ENCODE results near the gene CARD11.
A peak's percentile ranks its signal among the peaks of the same experiment; 100 is the strongest.

Gene CARD11

DNA sequence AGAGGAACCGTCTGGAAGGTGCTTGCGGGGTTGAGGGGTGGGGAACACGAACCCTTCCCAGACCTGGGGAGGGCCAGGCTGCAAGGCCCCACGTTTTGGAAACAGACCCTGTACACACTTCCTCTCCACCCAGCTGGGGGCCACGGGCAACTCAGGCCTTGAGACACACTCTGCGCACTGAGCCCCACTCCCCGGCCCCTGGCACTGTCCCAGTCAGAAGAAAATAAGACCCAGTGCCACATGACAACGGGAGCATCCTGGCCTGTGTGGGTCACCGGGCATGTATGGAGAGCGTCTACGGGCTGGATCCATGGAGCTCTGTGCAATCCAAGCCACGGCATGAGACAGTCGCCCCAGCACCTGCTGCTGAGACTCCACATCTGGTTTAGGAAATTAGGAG is 63.7 kb downstream of the CARD11 start:
- DNase-seq = no peak

DNA sequence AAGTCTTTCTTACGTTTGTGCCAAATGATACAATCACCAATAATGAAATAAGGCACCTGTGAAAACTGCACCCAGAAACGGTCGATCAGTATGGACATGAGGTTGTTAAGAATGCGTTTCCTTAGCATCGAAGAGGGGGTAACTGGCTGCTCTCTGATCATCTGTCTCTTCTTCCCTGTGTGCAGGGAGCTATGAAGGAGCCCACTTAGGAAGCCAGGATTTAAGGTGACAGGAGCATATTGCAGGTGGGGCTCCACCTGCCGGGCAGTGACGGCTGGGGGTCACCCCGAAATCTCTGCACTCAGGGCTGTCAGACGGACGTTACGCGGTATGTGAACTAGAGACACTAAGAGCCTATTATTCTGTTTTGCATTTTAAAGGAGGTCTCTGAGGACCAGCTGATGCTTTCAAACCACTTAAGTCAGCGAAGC is 64.5 kb downstream of the CARD11 start:
- DNase-seq = no peak

DNA sequence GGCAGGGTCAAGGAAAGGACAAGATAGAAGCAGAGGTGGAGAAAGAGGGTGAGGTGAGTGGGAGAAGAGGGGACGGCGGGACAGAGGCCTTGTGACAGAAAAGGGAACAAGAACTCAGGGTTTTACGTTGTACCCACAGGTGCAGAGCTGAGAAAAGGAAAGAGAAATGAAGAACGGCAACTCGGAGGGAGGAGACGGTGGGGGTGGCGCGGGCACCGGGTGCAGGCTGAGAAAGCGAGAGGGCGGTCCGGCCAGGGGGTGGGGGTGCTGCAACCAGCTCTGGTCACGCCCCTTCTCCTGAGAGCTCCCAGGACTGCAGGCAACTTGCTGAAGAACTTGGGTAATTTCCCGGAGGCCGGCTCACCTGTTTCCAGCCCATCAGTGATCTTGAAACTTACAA is 65.3 kb downstream of the CARD11 start:
- DNase-seq = no peak

DNA sequence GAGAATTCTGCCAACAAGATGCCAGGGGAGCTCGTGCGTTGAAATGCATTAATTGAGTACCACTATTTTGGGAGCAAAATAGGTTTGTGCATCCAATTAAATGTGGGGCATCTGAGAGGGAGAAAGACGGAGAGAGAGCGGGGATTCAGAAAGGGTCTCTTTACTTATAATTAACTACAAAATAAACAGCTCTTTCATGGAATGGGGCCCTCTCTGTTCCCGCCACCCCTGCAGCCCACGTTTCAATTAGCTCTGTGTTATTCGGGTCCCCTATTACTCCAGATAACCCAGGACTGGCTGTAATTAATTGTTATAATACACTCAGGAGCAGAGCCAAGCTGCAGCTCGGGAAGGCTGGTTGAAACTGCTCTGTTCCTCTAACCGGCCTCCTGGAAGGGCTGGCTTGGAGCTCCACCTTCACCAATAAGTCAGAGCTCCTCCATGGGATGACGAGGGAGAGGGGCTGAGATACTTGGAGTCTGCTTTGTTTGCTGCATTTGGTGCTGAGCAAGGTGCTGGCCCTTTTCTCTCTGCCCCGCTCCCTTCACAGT is 67.8 kb downstream of the CARD11 start:
- no peak for DNase-seq

DNA sequence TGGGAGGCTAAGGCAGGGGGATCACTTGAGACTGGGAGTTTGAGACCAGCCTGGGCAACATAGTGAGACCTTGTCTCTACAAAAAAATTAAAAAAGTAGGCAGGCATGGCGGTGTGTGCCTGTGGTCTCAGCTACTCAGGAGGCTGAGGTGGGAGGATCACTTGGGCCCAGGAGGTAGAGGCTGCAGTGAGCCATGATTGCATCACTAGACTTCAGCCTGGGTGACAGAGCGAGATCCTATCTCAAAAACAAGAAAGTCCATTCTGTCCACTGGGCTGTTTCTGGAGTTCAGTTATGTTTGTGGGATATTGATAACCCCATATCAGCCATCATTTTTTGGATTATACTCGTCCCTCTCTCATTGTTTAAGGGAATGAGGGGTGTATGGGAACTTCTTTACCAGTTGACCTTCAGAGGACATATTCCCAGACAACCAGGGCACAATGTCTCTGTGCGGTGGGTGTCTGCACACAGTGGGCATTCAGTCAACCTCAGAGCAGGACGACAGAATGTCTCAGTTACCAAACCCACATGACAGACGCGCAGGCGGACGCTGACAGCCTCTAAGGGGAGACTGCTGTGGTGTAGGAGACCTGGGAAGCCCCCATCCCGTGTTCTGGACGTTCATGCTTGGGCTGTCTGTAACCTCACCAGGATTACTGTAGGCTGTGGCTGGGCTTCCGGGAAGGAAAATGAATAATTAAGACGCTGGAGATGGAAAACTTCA is 69.4 kb downstream of the CARD11 start:
- DNase-seq = no peak

DNA sequence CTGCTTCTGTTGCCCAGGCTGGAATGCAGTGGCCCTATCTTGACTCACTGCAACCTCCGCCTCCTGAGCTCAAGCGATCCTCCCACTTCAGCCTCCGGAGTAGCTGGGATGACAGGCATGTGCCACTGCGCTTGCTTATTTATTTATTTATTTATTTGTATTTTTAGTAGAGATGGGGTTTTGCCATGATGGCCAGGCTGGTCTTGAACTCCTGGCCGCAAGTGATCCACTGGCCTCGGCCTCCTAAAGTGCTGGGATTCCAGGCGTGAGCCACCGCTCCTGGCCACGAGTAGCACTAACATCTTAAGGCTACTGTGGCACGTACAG is 70.9 kb downstream of the CARD11 start:
- no peak for DNase-seq

DNA sequence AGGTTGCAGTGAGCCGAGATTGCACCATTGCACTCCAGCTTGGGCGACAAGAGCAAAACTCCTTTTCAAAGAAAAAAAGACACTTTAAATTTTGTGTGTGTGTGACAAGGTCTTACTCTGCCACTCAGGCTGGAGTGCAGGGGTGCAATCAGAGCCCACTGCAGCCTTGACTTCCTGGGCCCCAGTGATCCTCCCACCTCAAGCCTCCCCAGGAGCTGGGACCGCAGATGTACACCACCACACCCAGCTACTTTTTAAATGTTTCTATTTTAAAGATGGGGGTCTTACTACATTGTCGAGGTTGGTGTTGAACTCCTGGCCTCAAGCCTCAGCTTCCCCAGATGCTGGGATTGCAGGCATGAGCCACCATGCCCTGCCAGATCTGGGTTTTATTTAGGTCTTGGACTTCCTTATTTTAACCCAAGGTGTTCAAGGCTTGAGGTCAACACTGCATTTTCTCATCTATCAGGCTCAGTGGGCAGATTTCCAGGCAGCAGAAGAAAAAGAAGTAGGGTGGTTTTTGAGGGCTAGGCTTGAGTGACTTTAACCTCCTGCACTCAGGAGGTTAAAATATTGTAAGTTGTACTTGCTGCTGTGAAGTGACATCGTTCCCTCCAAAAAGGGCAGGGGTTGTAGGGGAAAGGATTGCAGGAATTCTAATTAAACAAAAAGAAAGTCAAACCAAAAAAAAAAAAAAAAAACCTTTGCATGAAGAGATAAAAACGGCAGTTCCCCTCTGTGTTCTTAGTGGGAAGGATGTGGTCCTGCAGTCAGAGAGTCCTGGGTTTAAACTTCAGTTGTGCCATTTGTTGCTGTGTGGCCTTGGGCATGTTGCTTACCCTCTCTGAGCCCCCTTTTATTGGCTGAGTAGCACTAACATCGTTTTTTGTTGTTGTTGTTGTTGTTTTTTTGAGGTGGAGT is 71.5 kb downstream of the CARD11 start:
- no peak for DNase-seq

DNA sequence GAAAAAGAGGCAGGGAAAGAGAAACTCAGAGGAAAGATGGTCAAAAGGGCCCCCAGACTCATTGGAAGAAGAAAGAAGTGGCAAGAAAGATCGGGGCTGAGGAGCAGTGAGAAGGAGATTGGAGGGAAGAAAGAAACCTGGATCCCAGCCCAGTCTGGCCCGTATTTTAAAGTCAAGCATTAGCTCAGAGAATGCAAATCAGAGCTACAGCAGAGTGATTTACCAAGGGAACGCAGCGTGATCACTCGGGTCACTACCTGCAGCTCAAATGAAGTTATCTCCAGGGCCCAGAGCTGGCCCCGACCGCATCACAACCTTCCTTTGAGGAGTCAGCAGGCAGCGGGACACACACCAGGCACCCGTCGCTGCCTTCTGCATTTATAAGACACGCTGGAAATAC is 72.8 kb downstream of the CARD11 start:
- DNase-seq = no peak

DNA sequence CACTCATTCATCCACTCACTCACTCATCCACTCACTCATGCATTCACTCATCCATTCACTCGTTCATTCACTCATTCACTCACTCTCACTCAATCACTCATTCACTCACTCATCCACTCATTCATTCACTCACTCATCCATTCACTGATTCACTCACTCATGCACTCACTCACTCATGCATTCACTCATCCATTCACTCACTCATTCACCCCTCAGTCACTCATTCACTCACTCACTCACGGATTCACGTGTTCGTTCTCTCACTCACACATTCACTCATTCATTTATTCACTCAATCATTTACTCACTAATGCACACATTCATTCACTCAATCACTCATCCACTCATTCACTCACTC is 73.4 kb downstream of the CARD11 start:
- DNase-seq = no peak

DNA sequence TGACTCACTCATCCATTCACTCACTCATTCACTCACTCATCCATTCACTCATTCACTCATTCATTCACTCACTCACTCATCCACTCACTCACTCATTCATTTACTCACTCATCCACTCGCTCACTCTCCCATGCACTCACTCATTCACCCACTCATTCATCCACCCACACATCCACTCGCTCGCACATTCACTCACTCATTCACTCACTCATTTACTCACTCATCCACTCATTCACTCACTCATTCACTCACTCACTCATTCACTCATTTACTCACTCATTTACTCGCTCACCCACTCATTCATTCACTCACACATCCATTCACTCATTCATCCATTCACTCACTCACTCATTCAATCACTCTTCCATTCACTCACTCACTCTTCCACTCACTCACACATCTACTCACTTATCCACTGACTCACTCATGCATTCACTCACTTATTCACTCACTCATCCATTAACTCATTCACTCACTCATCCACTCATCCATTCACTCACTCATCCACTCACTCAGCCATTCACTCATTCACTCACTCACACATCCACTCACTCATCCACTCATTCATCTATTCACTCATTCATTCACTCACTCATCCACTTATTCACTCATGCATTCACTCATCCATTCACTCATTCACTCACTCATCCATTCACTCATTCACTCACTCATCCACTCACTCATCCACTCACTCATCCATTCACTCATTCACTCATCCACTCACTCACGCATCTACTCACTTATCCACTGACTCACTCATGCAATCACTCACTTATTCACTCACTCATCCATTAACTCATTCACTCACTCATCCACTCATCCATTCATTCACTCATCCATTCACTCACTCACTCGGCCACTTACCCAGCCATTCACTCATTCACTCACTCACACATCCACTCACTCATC is 74.0 kb downstream of the CARD11 start:
- no peak for DNase-seq

DNA sequence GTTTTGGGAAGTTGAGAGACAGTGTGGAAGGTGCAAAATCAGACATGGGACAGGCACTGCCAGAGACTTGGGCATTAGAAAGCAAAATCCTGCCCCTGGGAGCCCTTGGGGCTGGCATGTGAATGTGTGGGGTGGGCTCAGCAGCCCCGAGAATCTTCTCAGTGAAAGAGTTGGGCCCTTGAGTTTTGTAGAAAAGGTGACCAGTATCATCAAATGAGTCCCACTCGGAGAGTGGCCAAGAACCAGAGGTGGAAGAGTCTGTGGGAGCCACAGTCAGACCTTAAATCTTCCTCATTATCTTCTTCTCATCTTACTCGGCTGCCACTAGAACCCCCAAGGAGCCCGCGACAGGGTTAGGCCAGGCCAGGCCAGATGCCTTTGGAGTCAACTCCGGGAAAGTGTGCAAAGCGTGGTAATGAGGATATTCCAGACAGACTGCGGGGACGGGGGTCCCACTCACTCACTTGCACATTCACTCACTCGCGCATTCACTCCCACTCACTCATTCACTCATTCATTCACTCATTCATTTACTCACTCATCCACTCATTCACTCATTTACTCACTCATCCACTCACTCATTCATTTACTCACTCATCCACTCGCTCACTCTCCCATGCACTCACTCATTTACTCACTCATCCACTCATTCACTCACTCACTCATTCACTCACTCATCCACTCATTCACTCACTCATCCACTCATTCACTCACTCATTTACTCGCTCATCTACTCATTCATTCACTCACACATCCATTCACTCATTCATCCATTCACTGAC is 74.9 kb downstream of the CARD11 start:
- no peak for DNase-seq

DNA sequence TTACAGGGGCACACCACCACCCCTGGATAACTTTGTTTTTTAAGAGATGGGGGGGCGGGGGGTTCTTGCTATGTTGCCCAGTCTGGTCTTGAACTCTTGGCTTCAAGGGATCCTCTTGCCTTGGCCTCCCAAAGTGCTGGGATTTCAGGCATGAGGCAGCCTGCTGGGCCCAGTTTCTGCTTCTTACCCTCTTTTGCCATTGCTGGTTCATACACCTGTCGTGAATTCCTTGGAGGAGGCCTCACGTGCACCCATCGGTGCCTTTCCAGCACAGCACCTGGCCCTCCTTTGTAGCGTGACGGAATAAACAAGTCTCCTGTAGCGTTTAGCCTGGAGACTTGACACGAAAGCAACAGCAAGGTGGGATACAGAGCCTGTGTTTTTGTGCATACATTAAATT is 75.5 kb downstream of the CARD11 start:
- peak; percentile 40 for DNase-seq

DNA sequence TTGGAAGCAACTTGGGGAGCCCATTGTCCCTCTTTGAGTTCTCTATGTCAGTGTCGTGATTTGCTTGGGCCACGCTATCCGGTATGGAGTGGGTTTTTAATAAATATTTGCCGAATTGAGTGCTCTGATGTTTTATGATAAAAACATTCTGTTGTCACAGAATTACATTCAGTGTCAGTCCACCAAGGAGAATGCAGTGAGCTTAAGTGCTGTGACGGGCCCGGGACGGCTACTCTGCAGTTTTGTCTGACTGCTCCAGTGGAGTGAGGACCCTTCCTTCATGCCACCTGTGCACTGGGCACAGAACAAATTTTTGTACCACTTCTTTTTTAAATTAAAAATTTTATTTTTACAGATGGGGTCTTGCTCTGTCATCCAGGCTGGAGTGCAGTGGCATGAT is 76.0 kb downstream of the CARD11 start:
- DNase-seq = no peak

DNA sequence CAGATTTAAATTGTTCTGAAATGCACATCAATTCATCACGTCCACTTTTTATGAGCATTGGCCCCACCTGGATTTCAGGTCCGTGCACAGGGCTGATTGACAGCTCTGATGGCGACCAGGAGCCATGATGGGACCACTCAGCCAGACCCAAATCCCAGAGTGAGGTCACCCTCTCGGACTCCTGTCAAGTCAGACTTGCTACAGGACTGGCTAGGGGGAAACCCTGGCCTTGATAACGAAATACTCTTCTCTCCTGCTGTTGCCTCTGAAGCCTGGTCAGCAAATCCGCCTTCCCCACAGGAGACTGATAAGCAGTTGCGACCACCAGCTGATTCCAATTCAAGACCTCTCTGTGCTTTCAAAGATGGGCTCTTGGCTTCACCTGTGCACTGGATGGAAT is 76.4 kb downstream of the CARD11 start:
- DNase-seq = no peak

DNA sequence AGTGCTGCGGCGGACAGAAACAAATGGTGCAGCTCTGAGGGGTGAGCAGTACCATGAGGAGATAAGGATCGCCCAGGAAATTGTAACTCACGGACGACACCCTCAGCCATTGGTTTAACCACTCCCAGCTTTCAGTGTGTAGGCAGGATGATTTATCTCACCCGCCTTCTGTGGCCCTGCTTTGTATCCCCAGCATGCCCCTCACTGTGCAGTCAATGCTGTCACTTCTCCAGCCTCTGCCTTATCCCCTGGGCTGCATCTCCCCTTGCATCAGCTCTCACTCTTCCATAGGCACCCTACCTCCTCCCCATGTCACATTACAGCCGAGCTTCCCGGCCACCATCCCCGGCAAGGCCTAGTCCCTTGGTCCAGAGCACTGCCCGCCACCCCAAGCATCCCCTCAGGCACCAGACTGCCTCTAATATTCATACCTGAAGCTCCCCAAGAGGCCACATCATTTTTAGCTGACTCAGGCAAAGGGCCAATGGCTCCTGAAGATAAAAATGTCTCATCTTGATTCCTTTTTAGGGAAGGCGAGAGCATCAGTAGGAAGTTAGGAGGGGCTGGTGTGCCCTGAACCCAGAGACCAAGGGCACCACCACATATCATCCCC is 77.1 kb downstream of the CARD11 start:
- DNase-seq = no peak

DNA sequence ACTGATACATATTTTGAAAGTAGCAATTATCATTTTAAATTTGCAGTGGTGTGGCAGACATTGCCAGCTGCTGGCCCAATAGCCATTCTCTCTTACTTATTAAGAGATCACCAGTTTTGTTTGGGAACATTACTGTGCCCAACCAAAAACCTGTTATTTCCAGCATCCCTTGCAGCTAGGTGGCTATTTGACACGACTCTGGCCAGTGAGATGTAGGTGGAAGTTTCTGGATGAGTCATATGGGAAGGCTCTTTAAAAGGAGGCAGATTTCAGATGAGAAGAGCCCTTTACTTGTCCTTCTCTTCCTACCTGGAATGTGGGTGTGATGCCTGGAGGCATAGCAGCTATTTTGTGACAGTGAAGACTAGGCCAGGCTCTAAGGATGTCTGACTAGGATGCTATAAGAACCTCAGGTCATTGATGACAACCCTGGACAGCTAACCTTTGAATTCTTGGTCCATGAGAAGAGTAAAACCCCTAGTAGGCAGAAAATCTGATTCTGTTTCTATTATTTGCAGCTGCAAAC is 77.9 kb downstream of the CARD11 start:
- DNase-seq = no peak

DNA sequence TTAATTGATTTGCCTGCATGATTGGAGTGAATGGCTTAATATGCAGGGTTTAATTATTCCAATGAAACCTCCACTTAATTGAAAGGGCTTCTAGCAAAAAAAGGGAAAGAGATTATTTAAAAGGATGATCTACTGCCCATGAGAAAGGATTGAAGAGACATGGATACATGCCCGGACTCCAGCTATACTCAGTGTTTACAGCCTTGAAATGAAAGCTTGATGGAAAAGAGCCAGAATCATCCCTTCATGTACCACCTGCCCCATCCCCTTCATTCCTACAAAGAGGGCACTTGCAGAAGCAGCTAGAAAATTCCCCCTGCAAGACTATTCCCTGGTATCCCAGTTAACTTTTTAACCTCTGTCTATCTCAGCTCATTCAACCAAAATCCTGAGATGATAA is 78.4 kb downstream of the CARD11 start:
- no peak for DNase-seq

DNA sequence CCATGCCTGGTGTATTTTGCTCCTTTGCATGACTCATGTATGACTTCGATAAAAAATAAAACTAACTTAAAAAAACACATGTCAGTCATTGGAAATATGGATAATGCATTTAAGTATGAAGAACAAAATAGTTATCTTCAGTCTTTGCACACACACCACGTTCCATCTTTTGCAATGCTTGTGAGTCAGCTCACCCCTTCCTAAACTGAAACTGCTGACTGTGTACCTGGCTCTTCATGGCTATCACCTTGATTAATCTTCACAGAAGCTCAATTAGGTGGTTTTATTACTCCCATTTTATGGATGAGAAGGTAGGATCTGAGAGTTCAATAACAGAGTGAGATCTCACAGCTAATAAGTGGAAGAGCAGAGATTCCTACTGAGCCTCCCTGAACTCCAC is 79.5 kb downstream of the CARD11 start:
- no peak for DNase-seq

DNA sequence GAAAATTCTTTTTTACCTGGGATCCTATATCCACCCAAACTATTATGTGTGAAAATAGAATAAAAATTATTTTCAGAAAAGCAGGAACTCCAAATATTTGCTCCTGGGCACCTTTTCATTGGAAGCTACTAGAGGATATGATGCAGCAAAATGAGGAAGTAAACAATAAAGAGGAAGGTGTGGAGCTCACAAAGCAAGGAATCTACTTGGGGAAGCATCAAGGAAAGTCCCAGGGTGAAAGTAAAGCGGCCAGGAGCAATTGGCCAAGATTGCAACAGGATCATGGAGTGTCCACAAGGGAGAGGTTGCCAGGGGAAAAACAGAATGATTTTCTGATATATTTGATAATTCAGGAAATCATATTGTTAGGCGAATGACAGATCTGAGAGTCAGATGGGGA is 80.8 kb downstream of the CARD11 start:
- DNase-seq = no peak

DNA sequence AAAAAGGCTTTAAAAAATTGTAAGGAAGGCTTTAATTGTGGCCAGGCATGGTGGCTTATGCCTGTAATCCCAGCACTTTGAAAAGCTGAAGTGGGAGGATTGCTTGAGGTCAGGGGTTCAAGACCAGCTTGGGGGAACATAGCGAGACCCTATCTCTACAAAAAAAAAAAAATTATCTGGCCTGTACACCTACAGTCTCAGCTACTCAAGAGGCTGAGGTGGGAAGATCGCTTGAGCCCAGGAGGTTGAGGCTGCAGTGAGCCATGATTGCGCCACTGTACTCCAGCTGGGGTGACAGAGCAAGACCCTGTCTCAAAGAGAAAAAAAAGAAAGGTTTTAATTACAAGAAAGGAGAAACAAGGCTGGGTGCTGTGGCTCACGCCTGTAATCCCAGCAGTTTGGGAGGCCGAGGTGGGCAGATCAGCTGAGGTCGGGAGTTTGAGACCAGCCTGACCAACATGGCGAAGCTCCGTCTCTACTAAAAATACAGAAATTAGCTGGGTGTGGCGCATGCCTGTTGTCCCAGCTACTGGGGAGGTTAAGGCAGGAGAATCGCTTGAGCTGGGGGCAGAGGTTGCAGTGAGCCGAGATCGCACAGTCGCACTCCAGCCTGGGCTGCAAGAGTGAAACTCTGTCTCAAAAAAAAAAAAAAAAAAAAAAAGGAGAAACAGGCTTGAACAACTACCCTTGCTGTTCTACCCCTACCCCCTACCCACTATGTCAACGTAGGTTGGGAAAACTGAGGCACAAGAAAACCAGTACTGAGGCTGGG is 83.7 kb downstream of the CARD11 start:
- DNase-seq = no peak

All from NCI-H510A treated with DMSO at 0.1 percent for 48 hours (cell line).